ENCODE data around the gene FOXO6.

- TF ChIP-seq CTCF (IDR thresholded peaks at IDR 0.05) (no peak), EZH2 (IDR thresholded peaks at IDR 0.05; ENCODE audit: borderline replicate concordance, insufficient read depth, low read depth, low read length, poor library complexity, severe bottlenecking) (no peak)
Observed at GRCh38 chr1:41320895-41321676, 40.1 kb upstream of the FOXO6 start.

Measured in B cell (primary cell).